Endothelial cell of hepatic sinusoid (primary cell): ENCODE measurements around the gene SAMHD1.
"Not testable (repeated sequence)": the region's sequence is repeated elsewhere in the genome, so short reads cannot be mapped to it uniquely, and the experiment has no call there.

Experiments
- in situ Hi-C: cut with HindIII; loops from 2 replicates; pipeline ENCODE4 v1.10.0; 2017; ENCODE audit warnings: low sequenced_read_pairs

The SAMHD1 gene

DNA sequence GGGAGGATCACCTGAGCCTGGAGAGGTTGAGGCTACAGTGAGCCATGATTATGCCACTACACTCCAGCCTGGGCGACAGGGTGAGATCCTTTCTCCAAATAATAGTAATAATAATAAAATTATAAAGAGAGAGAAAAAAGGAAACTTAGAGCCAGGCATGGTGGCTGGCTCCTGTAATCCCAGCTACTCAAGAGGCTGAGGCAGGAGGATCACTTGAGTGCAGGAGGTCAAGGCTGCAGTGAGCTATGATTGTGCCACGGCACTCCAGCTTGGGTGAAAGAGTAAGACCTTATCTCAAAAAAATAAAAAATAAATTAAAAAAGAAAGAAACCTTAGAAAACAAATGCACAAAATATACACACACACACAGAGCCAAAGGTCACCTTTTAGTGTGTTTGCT, 5.2 kb upstream of the SAMHD1 start:
- in situ Hi-C loops: no loop called here

DNA sequence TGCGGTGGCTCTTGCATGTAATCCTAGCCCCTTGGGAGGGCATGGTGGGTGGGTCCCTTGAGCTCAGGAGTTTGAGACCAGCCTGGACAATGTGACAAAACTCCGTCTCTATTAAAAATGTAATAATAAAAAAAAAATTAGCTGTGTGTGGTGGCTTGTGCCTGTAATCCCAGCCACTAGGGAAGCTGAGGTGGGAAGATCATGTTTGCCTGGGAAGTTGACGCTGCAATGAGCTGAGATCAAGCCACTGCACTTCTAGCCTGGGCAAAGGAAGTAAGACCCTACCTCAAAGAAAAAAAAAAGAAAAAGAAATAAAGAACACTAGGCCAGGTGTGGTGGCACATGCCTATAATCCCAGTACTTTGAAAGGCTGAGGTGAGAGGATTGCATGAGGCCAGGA, 4.5 kb upstream of the SAMHD1 start:
- in situ Hi-C loops: no loop called here

DNA sequence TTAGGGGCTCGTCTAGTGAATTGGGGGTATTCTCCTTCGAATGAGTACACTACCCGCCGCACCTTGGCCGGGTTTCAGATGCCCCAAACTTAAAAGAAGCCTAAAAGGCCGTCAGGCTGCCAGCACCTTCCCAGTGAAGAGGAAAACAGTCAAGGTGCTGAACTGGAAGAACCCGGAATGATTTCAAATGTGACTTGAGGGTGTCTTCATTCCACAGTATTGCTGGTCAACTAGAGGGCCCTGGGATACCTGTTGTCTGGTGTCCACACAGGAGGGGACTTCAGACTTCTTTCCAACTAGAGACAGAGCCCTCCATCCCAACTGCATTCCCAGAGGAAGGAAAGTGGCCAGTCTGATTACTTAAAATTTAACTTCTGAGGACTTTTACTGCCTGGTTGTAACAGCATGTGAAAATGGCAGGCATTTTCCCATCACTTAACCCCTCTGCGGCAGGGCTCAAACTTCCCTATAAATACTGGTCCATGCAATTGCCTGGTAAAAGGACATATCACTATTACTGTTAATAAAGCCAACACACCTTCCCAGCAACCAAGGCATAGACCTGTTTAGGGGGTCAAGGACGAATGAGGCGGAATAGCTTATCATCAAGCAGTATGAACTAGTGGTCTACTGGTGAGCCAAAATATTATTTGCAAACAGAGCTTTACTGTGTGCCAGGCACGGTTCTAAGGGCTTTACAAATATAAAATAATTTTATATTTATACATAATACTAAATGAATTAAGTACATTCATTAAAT, 651 bp upstream of the SAMHD1 start:
- in situ Hi-C loops: no loop called here

DNA sequence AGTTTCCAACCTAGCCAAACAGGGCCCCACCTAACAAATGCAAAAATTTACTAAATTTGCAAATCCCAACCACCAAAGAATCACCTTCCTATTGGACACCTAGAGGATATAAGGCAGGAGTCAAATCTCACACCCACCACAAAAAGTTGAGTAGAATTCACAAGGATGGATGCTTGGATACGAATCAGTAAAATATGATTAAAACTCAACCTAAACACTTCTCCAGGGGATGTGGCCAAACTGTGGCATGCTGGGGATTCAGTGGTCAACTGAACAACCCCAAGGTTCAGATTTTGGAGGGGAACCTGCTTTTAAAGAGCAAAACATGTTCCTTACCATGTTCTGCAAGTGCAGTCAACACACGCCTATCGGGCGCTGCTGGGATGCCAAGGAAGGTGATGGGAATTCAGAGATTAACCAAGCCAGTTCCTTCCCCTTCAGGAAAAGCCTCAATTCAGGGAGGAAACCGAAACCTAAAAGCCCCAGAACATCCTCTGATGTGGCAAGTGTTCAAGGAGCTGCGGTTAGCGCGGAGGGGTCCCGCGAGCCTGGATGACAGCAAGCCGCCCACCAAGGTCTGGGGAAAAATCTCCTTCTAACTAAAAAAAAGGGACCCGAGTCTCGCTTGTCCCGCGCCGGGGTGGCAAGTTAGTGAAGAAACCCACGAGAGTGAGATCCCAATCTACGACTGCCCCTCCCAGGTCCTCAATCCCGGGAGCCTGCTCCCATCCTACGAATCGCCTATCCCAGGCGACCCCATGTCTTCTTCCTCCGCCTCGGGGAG, 902 bp downstream of the SAMHD1 start:
- in situ Hi-C loops: no loop called here

DNA sequence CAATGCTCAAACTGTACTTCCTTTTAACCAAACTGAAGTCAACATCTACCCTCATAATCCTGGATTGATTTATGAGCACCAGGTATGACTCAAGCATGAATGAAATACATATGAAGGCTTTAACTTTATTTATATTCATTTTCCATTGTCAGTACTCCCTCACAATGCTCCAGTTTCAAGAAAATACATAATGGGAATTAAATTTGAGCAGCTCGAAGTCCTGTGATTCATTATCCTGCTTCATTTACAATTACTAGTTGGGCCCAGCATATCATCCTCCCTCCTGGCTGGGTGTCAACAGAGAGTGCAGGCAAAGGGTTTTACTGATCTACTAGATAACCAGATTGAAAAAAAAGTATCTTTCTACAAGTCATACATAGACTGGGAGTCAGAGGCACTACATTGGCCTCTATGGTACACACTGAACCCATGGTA, 10.1 kb downstream of the SAMHD1 start:
- in situ Hi-C loops: no loop called here

DNA sequence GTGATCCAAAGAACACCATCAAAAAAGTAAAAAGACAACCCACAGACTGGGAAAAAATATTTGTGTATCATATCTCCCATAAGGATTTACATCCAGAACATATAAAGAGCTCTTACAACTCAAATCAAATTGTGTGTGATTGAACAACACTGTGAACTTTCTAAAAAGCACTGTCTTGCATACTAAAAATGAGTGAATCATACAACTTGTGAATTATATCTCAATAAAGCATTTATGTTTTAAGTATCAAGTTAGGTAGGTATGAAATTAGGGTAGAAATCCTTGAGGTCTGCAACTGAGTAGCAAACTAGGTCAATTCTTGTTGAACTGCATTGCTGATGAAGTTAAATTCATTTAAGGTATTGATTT, 14.1 kb downstream of the SAMHD1 start:
- in situ Hi-C loops: no loop called here

DNA sequence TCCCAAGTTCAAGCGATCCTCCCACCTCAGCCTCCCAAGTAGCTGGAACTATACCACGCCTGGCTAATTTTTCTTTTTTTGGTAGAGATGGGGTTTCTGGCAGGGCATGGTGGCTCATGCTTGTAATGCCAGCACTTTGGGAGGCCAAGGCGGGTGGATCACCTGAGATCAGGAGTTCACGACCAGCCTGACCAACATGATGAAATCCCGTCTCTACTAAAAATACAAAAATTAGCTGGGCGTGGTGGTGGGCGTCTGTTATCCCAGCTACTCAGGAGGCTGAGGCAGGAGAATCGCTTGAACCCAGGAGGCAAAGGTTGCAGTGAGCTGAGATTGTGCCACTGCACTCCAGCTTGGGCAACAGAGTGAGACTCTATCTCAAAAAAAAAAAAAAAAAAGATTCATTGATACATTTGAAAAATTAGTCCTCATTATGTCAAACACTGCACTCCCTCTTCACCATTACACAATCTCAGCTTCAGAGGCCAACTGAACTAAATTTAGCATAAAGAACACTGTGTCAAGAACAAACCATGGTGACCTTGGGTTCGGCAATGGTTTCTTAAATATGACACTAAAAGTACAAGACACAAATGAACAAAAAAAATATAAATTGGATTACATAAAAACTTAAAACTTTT, 14.6 kb downstream of the SAMHD1 start:
- in situ Hi-C loops: not testable (repeated sequence)

DNA sequence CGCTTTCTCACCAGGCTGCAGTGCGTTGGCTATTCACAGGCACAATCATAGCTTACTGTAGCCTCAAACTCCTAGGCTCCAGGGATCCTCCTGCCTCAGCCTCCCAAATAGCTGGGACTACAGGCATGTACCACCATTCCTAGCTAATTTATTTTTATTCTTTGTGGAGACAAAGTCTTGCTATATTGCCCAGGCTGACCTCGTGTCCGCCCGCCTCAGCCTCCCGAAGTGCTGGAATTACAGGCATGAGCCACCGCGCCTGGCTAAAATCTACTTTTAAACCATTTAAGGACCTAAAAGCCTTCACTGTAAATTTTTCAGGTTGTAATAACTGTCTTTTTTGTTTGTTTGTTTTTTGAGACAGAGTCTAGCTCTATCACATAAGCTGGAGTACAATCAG, 15.2 kb downstream of the SAMHD1 start:
- in situ Hi-C loops: no loop called here

DNA sequence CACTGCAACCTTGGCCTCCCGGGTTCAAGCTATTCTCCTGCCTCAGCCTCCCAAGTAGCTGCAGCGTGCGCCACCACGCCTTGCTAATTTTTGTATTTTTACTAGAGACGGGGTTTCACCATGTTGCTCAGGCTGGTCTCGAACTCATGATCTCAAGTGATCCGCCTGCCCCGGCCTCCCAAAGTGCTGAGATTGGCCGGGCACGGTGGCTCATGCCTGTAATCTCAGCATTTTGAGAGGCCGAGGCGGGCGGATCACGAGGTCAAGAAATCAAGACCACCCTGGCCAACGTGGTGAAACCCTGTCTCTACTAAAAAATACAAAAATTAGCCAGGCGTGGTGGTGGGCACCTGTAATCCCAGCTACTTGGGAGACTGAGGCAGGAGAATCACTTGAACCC, 17.9 kb downstream of the SAMHD1 start:
- in situ Hi-C loops: not testable (repeated sequence)

DNA sequence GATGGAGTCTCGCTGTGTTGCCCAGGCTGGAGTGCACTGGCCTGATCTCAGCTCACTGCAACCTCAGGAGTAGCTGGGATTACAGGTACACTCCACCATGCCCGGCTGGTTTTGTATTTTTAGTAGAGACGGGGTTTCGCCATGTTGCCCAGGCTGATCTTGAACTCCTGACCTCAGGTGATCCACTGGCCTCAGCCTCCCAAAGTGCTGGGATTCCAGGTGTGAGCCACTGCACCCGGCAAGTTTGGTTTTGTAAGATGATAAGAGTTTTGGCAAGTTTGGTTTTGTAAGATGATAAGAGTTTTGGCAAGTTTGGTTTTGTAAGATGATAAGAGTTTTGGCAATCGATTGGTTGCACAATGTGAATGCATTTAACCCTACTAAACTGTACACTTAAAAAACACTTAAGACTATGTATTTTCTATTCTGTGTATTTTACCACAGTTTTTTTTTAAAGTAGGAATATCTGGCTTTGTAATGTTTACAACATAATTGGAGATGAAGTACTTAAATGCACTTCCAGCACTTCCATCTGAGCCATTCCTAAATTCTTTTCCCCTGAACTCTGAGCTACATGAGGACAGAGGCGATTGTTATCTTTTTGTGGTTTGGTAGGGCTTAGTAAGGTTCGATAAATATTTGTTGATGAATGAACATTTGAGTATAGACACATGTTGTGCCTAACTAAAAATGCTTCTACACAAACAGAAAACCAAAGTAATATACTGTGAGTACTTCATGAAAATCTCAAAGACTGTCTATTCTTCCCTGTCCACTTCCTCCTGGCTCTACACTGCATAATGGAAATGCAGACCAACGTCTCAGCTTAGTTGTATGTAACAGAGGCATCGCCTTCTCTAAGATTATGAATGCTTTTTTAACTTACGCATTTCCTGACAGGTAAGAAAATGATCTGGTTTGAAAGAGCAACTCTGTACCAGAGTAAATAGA, 18.8 kb downstream of the SAMHD1 start:
- in situ Hi-C loops: no loop called here

DNA sequence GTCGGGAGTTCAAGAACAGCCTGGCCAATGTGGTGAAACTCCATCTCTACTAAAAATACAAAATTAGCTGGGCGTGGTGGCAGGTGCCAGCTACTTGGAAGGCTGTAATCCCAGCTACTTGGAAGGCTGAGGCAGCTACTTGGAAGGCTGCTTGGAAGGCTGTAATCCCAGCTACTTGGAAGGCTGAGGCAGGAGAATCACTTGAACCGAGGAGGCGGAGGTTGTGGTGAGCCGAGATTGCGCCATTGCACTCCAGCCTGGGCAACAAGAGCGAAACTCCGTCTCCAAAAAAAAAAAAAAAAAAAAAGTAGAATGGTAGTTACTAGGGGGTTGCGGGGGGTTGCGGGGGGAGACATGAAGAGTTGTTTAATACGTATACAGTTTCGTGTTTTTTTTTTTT, 19.4 kb downstream of the SAMHD1 start:
- in situ Hi-C loops: not testable (repeated sequence)

DNA sequence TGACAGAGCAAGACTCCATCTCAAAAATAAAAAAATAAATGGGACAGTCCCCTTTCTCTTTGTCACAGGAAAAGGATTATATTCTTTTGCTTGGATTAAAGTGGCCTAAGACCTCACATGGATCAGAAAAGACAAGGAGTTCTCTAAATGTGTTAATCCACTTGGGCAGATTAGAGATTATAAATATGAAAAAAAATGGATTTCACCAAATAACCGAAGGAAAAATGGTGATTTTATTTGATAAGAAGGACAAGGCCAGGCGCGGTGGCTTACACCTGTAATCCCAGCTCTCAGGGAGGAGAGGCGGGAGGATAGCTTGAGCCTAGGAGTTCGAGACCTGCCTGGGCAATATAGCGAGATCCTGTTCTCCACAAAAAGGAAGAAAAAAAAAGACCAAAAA, 21.8 kb downstream of the SAMHD1 start:
- in situ Hi-C loops: no loop called here

DNA sequence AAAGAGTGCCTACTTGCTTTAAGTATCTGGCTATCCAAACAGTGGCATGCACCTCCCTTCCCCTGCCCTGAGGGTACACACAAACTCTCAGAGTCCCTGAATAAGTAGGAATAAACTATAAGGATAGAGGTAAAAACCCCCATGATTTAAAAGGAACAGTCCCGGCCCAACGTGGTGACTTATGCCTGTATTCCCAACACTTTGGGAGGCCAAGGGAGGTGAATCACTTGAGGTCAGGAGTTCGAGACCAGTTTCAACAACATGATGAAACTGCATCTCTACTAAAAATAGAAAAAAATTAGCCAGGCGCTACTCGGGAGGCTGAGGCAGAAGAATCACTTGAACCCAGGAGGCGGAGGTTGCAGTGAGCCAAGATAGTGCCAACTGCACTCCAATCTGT, 22.2 kb downstream of the SAMHD1 start:
- in situ Hi-C loops: no loop called here

DNA sequence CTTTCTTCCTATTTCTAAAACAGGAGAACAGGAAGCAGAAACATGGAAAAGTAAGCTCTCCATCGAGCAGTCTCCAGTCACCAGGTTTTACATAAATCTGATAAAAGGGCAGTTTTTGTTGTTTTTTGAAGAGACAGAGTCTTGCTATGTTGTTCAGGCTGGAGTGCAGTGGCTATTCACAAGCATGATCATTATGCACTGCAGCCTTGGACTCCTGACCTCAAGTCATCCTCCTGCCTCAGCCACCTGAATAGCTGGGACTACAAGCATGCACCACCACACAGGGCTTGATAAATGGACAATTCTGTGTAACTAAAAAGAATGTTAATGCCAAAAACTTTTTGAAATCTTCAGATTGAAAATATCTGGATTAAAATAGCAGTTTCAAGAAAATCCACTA, 23.8 kb downstream of the SAMHD1 start:
- in situ Hi-C loops: no loop called here

DNA sequence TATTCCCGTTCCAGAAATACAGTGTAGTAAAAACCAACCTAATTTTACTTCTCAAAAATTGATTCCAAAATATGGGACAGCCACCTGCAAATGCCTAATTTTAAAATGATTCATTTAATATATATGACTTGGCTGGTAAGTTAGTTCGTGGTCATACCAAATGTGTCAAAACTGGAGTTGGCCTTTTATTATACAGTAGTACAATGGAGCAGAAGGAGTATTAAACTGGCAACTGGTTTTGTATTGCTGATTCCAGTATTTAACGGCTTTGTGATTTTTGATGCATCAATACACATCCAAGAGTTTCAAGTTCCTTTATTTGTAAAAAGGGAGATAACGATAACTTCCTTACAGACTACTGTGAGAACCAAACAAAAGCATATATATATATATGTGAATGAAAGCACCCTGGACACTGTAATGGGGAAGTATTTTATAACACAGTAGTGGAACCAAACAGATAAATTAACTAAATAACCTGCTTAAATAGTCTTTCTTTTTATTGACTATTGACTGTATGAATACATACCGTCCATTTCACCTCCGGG, 24.8 kb downstream of the SAMHD1 start:
- in situ Hi-C loops: no loop called here

DNA sequence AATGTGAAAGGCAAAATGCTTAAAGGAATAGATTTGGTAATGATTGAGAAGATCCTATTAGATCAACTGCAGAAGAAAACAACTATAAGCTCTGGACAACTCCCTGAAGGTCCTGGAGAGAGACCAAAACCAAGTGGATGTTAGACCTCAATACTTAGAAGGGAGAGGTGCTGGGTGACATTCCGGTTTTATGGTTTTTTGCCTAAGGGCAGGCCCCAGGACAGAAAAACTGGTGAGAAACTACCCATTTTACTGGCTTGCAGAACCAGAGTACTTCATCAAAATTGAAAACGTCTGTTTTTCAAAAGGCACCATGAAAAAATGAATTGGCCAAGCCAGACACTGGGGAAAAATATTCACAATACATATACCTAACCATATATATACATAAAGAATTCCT, 26.3 kb downstream of the SAMHD1 start:
- in situ Hi-C loops: no loop called here

DNA sequence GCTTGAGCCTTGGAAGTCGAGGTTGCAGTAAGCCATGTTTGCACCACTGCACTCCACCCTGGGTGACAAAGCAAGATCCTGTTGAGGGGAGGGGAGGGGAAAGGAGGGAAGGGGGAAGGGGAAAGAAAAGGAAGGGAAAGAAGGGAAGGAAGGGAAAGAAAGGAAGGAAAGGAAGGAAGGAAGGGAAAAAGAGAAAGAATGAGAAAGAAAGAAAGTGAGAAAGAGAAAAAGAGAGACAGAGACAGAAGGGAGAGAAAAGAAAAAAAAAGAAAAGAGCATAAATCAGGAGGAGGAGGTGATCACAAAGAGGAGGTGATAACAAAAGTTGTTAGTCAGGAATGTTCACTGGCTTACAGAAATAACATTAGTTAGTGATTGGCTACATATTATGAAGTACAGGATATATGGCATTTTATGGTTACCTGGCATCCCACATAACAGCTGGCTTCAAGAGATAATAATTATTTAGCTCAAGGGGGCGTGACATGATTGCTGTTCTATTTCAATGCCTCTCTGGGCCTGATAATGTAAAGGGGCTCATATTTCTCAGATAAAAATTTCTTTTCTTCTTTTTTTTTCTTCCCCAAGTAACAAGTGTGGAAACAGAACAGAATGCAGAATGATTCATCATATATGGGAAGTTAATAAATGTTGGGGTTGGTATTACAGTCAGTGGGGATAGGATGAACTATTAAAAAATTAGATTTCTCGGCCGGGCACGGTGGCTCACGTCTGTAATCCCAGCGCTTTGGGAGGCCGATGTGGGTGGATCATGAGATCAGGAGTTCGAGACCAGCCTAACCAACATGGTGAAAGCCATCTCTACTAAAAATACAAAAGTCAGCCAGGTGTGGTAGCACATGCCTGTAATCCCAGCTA, 27.1 kb downstream of the SAMHD1 start:
- in situ Hi-C loops: no loop called here

DNA sequence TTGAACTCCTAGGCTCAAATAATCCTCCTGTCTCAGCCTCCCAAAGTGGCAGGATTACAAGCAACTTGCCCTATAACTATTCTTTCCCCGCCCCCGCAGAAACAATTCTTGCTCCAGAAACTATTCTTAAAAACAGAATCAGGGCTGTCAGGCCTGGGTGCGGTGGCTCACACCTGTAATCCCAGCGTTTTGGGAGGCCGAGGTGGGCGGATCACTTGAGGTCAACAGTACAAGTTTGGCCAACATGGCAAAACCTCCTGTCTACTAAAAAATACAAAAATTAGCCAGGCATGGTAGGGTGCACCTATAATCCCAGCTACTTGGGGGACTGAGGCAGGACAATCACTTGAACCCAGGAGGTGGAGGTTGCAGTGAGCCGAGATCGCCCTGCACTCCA, 31.2 kb downstream of the SAMHD1 start:
- in situ Hi-C loops: no loop called here

DNA sequence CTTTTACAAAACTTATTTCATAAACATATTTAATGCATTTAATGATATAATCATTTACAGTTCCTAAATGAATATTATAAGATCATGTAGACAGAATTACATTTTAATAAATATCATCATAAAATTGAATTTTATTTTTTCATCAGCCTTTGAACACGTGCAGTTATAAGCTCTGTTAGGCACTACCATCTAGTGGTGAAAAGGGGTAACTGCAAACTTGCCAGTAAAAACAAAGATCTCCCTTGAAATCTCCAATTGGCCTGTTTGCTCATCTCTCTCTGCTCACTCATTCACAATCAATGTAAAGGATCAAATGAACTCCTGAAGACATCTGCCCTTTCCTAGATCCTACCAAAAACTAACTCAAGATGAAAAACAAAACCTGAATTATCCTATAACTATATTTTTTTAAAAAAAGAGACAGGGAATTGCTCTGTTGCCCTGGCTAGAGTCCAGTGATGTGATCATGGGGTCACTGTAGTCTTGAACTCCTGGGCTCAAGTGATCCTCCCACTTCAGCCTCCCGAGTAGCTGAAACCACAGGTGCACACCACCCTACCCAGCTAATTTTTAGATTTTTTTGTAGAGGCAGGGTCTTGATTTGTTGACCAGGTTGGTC, 31.7 kb downstream of the SAMHD1 start:
- in situ Hi-C loops: no loop called here
